ENCODE results near the gene LBH.

Gene LBH

GRCh38 chr2:30280596-30281434 is 49.5 kb downstream of the LBH start:
- Histone ChIP-seq H3K36me3 (ENCODE audit: insufficient read depth, low read length) (no peaks in the 10 kb centered on the region), H3K27ac (ENCODE audit: low read length) (no peak overlapping the region), H3K4me3 (ENCODE audit: low read depth in 1 of 2, low read length in 2 of 2) (no peak overlapping the region), H3K79me2 (ENCODE audit: insufficient read depth, low read length) (no peaks in the 10 kb centered on the region), H3K4me2 (ENCODE audit: insufficient read depth, low read length) (no peak overlapping the region), H3K9ac (ENCODE audit: low read depth, low read length) (no peak overlapping the region), H3K9me3 (ENCODE audit: insufficient read depth, low read length, severe bottlenecking) (no peaks in the 10 kb centered on the region), H3K4me1 (ENCODE audit: insufficient read depth, low read length) (peaks cover 6% of the 10 kb centered on the region), H3K27me3 (ENCODE audit: insufficient read depth, low read length, poor library complexity) (no peaks in the 10 kb centered on the region), H2AFZ (ENCODE audit: low read depth, low read length) (no peak overlapping the region), H4K20me1 (ENCODE audit: insufficient read depth, low read length) (no peaks in the 10 kb centered on the region)
- ATAC-seq (ENCODE audit: insufficient read depth, low read depth) (no peak), DNase-seq (no peak)
- TF ChIP-seq EZH2 (IDR thresholded peaks at IDR 0.05; ENCODE audit: borderline replicate concordance, low read depth, low read length, severe bottlenecking): no peak
- TF ChIP-seq, protein P1, sequence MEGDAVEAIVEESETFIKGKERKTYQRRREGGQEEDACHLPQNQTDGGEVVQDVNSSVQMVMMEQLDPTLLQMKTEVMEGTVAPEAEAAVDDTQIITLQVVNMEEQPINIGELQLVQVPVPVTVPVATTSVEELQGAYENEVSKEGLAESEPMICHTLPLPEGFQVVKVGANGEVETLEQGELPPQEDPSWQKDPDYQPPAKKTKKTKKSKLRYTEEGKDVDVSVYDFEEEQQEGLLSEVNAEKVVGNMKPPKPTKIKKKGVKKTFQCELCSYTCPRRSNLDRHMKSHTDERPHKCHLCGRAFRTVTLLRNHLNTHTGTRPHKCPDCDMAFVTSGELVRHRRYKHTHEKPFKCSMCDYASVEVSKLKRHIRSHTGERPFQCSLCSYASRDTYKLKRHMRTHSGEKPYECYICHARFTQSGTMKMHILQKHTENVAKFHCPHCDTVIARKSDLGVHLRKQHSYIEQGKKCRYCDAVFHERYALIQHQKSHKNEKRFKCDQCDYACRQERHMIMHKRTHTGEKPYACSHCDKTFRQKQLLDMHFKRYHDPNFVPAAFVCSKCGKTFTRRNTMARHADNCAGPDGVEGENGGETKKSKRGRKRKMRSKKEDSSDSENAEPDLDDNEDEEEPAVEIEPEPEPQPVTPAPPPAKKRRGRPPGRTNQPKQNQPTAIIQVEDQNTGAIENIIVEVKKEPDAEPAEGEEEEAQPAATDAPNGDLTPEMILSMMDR (IDR thresholded peaks at IDR 0.05; ENCODE audit: borderline replicate concordance, extremely low read depth, low read length, poor library complexity, severe bottlenecking): no peak

DNA sequence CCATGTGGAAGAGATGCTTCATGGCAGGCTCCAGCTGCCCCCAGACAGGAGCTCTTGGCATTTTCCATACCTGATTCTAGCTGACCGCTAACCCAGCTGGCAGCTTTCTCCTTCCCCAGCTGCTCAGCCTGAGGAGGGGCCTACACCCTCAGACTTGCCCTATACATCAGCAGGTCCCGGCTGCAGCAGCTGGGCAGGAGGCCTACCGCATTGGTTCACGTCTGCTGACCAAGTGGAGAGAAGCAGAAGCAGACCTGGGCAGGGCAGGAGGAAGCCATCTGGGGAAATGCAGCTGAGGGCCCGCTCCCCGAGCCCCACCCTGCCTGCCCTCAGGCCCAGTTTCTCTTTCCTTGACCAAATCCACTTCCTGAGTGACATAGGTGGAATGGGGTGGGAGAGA is 50.7 kb downstream of the LBH start:
- H4K20me1 ChIP-seq (ENCODE audit: insufficient read depth, low read length): no peaks in the 10 kb centered on the region
- H3K27me3 ChIP-seq (ENCODE audit: insufficient read depth, low read length, poor library complexity): no peaks in the 10 kb centered on the region
- no peak overlapping the region for H3K4me3 ChIP-seq (ENCODE audit: low read depth in 1 of 2, low read length in 2 of 2)
- no peaks in the 10 kb centered on the region for H3K9me3 ChIP-seq (ENCODE audit: insufficient read depth, low read length, severe bottlenecking)
- no peak overlapping the region for H2AFZ ChIP-seq (ENCODE audit: low read depth, low read length)
- H3K4me2 ChIP-seq (ENCODE audit: insufficient read depth, low read length): no peak overlapping the region
- no peak overlapping the region for H3K27ac ChIP-seq (ENCODE audit: low read length)
- DNase-seq: no peak
- H3K9ac ChIP-seq (ENCODE audit: low read depth, low read length): no peak overlapping the region
- ATAC-seq (ENCODE audit: insufficient read depth, low read depth): no peak
- TF ChIP-seq EZH2 (IDR thresholded peaks at IDR 0.05; ENCODE audit: borderline replicate concordance, low read depth, low read length, severe bottlenecking): no peak
- TF ChIP-seq, protein P1 (IDR thresholded peaks at IDR 0.05; ENCODE audit: borderline replicate concordance, extremely low read depth, low read length, poor library complexity, severe bottlenecking): no peak
- no peaks in the 10 kb centered on the region for H3K36me3 ChIP-seq (ENCODE audit: insufficient read depth, low read length)
- no peaks in the 10 kb centered on the region for H3K79me2 ChIP-seq (ENCODE audit: insufficient read depth, low read length)
- peaks cover 9% of the 10 kb centered on the region for H3K4me1 ChIP-seq (ENCODE audit: insufficient read depth, low read length)

GRCh38 chr2:30282721-30283120 is 51.4 kb downstream of the LBH start:
- DNase-seq (no peak), ATAC-seq (ENCODE audit: insufficient read depth, low read depth) (no peak)
- Histone ChIP-seq H3K27ac (ENCODE audit: low read length) (no peak overlapping the region), H2AFZ (ENCODE audit: low read depth, low read length) (no peak overlapping the region), H3K4me2 (ENCODE audit: insufficient read depth, low read length) (no peak overlapping the region), H3K79me2 (ENCODE audit: insufficient read depth, low read length) (no peaks in the 10 kb centered on the region), H3K4me3 (ENCODE audit: low read depth in 1 of 2, low read length in 2 of 2) (no peak overlapping the region), H3K4me1 (ENCODE audit: insufficient read depth, low read length) (peaks cover 13% of the 10 kb centered on the region), H3K9ac (ENCODE audit: low read depth, low read length) (no peak overlapping the region), H4K20me1 (ENCODE audit: insufficient read depth, low read length) (no peaks in the 10 kb centered on the region), H3K36me3 (ENCODE audit: insufficient read depth, low read length) (no peaks in the 10 kb centered on the region), H3K9me3 (ENCODE audit: insufficient read depth, low read length, severe bottlenecking) (no peaks in the 10 kb centered on the region), H3K27me3 (ENCODE audit: insufficient read depth, low read length, poor library complexity) (no peaks in the 10 kb centered on the region)
- no peak for TF ChIP-seq EZH2 (IDR thresholded peaks at IDR 0.05; ENCODE audit: borderline replicate concordance, low read depth, low read length, severe bottlenecking)
- TF ChIP-seq, protein P1 (IDR thresholded peaks at IDR 0.05; ENCODE audit: borderline replicate concordance, extremely low read depth, low read length, poor library complexity, severe bottlenecking): no peak
